HG02798 (cell line): Measurements from ENCODE around the gene MYO15B.
"Not testable (repeated sequence)": the region's sequence is repeated elsewhere in the genome, so short reads cannot be mapped to it uniquely, and the experiment has no call there.

ENCODE experiments used
- ATAC-seq: cut with Tn5 transposase; IDR thresholded peaks from one replicate; pipeline ENCODE4 v1.9.1; 2021; ENCODE audit warnings: mild to moderate bottlenecking; ENCODE audit not compliant: unreplicated experiment, poor library complexity

The MYO15B gene

GRCh38 chr17:75635610-75636202, 48.1 kb downstream of the MYO15B start:
- ATAC-seq, result no peak

DNA sequence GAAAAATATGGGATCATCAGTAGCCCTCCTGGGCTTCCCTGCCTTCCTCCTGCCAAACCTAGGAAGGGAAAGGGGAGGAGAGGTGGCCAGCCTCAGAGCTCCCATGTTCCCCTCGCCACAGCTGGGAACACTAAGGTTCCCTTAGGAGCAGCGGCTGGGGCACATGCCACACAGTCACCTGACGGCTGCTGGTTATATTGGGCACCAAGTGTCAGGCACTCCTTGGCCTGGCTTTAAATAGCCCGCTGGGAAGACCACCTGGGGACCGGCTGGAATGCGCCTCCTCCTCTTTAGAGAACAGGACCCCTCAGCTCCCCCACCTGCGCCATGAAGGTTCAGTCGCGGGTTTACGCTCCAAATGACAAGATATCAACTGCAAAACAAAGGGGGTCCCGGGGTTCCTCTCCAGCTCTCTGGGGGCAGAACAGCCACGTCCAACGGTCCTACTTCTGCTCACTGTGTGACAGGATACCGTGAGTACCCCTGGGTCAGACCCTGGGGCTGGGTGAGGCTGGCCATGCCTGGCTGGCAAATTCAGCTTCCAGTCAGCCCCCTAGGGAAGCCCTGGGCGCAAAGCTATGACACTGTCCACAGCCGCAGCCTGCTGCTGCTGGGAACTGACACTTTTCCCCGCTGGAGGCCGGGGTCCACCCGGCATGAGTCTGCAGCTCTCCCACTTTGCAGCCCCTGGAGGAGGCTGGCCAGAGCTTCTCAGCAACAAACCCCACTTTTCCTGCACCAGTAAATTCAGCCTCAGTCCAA, 49.0 kb downstream of the MYO15B start:
- ATAC-seq, result no peak

- no peak for ATAC-seq
These were observed 49.5 kb downstream of the MYO15B start for GRCh38 chr17:75637143-75637538.

GRCh38 chr17:75637551-75637950, 50.0 kb downstream of the MYO15B start:
- ATAC-seq, result no peak

DNA sequence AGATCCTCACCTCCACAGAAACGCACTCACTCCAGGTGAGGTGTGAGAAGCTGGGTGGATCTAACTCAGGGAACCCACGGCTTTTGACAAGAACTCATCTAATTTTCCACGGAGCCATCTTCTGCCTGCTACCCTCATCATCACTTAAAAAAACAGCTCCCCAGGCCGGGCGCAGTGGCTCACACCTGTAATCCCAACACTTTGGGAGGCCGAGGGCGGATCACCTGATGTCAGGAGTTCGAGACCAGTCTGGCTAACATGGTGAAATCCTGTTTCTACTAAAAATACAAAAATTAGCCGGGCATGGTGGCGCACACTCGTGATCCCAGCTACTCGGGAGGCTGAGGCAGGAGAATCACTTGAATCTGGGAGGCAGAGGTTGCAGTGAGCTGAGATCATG, 50.4 kb downstream of the MYO15B start:
- ATAC-seq, result not testable (repeated sequence)

DNA sequence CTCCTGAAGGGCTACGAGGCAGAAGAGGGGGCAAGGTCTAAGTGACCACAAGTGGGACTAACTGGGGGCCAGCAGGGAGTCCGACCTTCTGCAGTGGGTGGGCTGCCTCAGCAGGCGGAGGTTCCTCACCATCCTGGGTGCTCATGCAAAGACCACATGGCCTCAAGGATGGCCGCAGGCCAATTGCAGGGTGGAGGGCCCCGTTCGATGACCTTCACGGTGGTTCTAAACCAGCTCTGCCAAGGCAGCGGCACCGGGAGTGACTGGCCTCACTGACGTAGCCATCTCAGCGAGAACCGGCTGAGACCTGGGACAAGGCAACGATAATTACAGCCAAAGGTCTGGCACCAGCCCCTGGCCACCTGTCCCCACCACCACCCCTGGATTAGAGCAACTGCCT, 51.3 kb downstream of the MYO15B start:
- ATAC-seq, result no peak

GRCh38 chr17:75639327-75639726, 51.7 kb downstream of the MYO15B start:
- ATAC-seq, result no peak

GRCh38 chr17:75639771-75640555, 52.4 kb downstream of the MYO15B start:
- ATAC-seq, result no peak

GRCh38 chr17:75640556-75641119, 53.0 kb downstream of the MYO15B start:
- ATAC-seq, result no peak

DNA sequence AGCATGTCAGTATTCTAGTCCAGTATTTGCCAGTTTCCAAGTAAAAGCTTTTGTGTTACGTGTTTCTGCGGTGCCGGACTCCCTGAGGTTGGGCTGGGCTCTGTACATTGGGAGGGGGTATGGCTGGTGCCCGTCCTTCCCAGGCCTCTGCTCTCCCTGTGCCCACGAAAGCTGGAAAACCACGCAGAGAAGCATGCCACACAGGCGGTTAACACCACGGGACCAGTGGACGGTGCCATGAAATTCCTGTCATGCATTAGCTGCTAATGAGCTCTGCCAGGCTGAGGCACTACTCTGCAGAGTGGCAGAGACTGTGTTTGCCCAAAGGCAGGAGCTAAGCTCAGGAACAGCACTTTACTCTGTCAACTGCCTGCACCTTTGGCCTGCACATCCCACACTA, 53.7 kb downstream of the MYO15B start:
- ATAC-seq, result no peak

- ATAC-seq, result no peak
These were observed 54.7 kb downstream of the MYO15B start for GRCh38 chr17:75642182-75642783.

- ATAC-seq, result no peak
These were observed 55.4 kb downstream of the MYO15B start for GRCh38 chr17:75642784-75643642.

GRCh38 chr17:75643643-75644017, 56.0 kb downstream of the MYO15B start:
- no peak for ATAC-seq

DNA sequence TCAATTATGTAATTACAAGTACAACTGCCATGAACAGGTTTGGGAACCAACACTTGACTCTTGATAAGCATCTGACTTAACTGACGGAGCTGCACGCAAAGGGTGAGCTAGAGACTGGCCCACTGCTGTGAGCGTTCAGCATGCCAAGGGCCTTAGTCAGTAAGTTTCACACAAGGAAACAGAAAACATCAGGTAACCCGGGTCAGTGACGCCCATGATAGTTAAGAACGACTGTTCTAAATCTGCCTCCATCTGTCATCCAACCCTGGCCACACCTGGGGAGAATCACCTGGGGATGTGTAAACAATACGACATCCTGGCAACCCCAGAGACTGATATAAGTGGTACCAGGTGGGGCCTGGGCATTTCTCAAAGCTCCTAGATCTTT, 57.9 kb downstream of the MYO15B start:
- ATAC-seq, result no peak

GRCh38 chr17:75645889-75646637, 58.5 kb downstream of the MYO15B start:
- peak; percentile 69 for ATAC-seq

- ATAC-seq, result no peak
These were observed 59.0 kb downstream of the MYO15B start for GRCh38 chr17:75646638-75646992.

GRCh38 chr17:75647061-75647460, 59.5 kb downstream of the MYO15B start:
- no peak for ATAC-seq

GRCh38 chr17:75647921-75648320, 60.3 kb downstream of the MYO15B start:
- ATAC-seq, result no peak

DNA sequence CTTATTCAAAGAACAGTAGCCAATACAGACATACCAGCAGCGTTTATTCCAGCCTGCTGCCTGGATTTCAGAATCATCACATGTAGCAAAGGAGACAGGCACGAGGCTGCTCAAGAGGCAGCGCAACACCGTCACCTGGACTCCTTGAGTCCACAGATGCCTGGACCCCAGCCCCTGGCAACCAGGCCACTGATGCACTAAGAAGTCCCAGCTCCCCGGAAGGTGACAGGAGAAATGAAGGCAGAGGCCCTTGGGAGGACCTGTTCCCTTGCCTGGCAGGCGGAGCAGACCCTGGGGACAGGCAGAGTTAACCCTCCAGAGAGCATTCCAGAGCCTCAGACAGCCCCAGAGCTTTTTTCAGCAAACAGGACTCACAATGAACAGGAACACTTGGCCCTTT, 62.1 kb downstream of the MYO15B start:
- no peak for ATAC-seq
